GM23248 (cell line): Measurements from ENCODE around the gene RSAD1. TPM values are rescaled to one million over a fixed set of nuclear protein-coding genes. Genes with fewer than 3 reads are reported as not detected.

ENCODE experiments used
- DNase-seq: peaks from one replicate; pipeline ENCODE4 v3.0.0-alpha.2; 2015
- H2AFZ ChIP-seq: fragments of 200-600 bp; sonication (generic); 2 replicates; pipeline ENCODE4 v1.6.1; 2016; ENCODE audit warnings: antibody characterized with exemption
- H3F3A ChIP-seq: fragments of 200-600 bp; sonication (generic); 2 replicates; pipeline ENCODE4 v1.6.1; 2016; ENCODE audit warnings: mild to moderate bottlenecking, antibody characterized with exemption, mixed run types; ENCODE audit not compliant: insufficient read depth
- H3K27ac ChIP-seq: fragments of 200-600 bp; sonication (generic); 2 replicates; pipeline ENCODE4 v1.5.1; 2016; ENCODE audit warnings: mild to moderate bottlenecking
- H3K27me3 ChIP-seq: fragments of 200-600 bp; sonication (generic); replicated peaks from 2 replicates; pipeline ENCODE4 v1.6.1; 2016; ENCODE audit warnings: mild to moderate bottlenecking; ENCODE audit not compliant: insufficient read depth
- H3K36me3 ChIP-seq: fragments of 200-600 bp; sonication (generic); 2 replicates; pipeline ENCODE4 v1.6.1; 2016; ENCODE audit warnings: low read depth, mild to moderate bottlenecking
- H3K4me1 ChIP-seq: fragments of 200-600 bp; sonication (generic); 2 replicates; pipeline ENCODE4 v1.6.1; 2016; ENCODE audit warnings: mild to moderate bottlenecking; ENCODE audit not compliant: insufficient read depth
- H3K4me2 ChIP-seq: fragments of 200-600 bp; sonication (generic); one replicate; pipeline ENCODE4 v1.6.1; 2016; ENCODE audit warnings: mild to moderate bottlenecking; ENCODE audit not compliant: unreplicated experiment
- H3K4me3 ChIP-seq: fragments of 200-600 bp; sonication (generic); 2 replicates; pipeline ENCODE4 v1.5.1; 2016; ENCODE audit warnings: mild to moderate bottlenecking
- H3K79me2 ChIP-seq: fragments of 200-600 bp; sonication (generic); 2 replicates; pipeline ENCODE4 v1.6.1; 2016; ENCODE audit warnings: mild to moderate bottlenecking; ENCODE audit not compliant: insufficient read depth
- H3K9ac ChIP-seq: fragments of 200-600 bp; sonication (generic); 2 replicates; pipeline ENCODE4 v1.6.1; 2016; ENCODE audit warnings: mild to moderate bottlenecking
- H3K9me2 ChIP-seq: fragments of 200-600 bp; sonication (generic); 2 replicates; pipeline ENCODE4 v1.6.1; 2016; ENCODE audit warnings: mixed run types, mild to moderate bottlenecking, moderate library complexity; ENCODE audit not compliant: insufficient read depth
- H3K9me3 ChIP-seq: fragments of 200-600 bp; sonication (generic); one replicate; pipeline ENCODE4 v1.6.1; 2017; ENCODE audit warnings: low read depth
- H4K20me1 ChIP-seq: fragments of 200-600 bp; sonication (generic); 2 replicates; pipeline ENCODE4 v1.6.0; 2016; ENCODE audit not compliant: insufficient read depth
- EZH2 ChIP-seq: fragments of 200-600 bp; sonication (generic); IDR thresholded peaks from 2 replicates; pipeline ENCODE4 v1.6.1; 2018; ENCODE audit warnings: antibody characterized with exemption, mild to moderate bottlenecking; ENCODE audit not compliant: insufficient read depth, poor library complexity, severe bottlenecking
- EZH2phosphoT487 ChIP-seq: fragments of 200-600 bp; sonication (generic); IDR thresholded peaks from 2 replicates; pipeline ENCODE4 v1.6.1; 2018; ENCODE audit warnings: antibody characterized with exemption, moderate library complexity, mild to moderate bottlenecking, low read depth; ENCODE audit not compliant: insufficient read depth
- WGBS, 2 experiments: methylation state at CpG; one replicate each; pipeline ENCODE4 v1.1.6; 2015 to 2017; ENCODE audit warnings: low lambda C conversion rate in 2 of 2, low coverage in 1 of 2; ENCODE audit errors: missing lambda C conversion rate in 2 of 2; 5-methylcytosine and 5-hydroxymethylcytosine counted together
- in situ Hi-C: fragments of 300-500 bp; cut with MboI; formaldehyde crosslinking; loops from 2 replicates; pipeline ENCODE4 v1.15.0; 2020
- polyA plus RNA-seq: library from polyadenylated mRNA; unstranded; fragments of >200 nt; fragmentation: Nextera tagmentation; extraction: Ambion mirVana; gene quantifications from 2 replicates; pipeline ENCODE4 v1.2.1, GENCODE V29; 2016
- total RNA-seq: library from RNA; depleted of rRNA; stranded (reverse); fragments of >200 nt; shearing (Covaris generic); gene quantifications from 2 replicates; pipeline ENCODE4 v1.2.3, GENCODE V29; 2014

RSAD1 gene
- total and polyA plus RNA-seq, 2 experiments from 2014 or later: 19.8 to 22.4 TPM

GRCh38 chr17:50527949-50528474 is 49.4 kb downstream of the RSAD1 start:
- no peaks in the 10 kb centered on the region for H3K9me3 ChIP-seq
- no peak overlapping the region for H3K4me3 ChIP-seq
- in situ Hi-C loops: no loop called here
- no peak overlapping the region for H3K9ac ChIP-seq
- peaks cover 10% of the 10 kb centered on the region for H3K27me3 ChIP-seq
- no peak for DNase-seq
- TF ChIP-seq EZH2phosphoT487 (no peak), EZH2 (no peak)
- 58 to 69% methylated on average over 4 of the region's 4 CpGs for WGBS, 2 experiments
- no peaks in the 10 kb centered on the region for H3K79me2 ChIP-seq
- H3K9me2 ChIP-seq: no peaks in the 10 kb centered on the region
- no peak overlapping the region for H3K27ac ChIP-seq
- H3F3A ChIP-seq: no peaks in the 10 kb centered on the region
- no peak overlapping the region for H3K4me2 ChIP-seq
- no peak overlapping the region for H2AFZ ChIP-seq
- no peaks in the 10 kb centered on the region for H3K36me3 ChIP-seq
- no peaks in the 10 kb centered on the region for H4K20me1 ChIP-seq
- H3K4me1 ChIP-seq: no peaks in the 10 kb centered on the region

DNA sequence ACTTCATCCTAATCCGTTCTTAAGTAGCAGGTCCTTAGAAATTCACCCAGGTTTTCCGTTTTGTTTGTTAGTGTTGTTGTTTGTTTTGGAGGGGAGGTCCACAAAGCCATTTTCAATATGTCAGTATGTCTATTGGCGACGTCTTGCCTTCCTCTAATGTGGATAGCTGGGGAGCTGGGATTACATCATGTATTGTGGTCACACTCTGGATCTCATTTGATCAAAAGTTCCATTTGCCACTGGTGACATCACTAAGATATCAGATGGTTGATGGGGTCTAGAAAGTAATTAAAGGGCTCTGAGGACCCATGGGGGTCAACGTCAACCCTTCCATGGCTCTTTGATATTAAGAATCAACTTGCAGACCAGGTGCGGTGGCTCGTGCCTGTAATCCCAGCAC is 51.2 kb downstream of the RSAD1 start:
- Histone ChIP-seq H3K36me3 (no peaks in the 10 kb centered on the region), H3K27me3 (peaks cover 13% of the 10 kb centered on the region), H3K9ac (no peak overlapping the region), H3K9me3 (no peaks in the 10 kb centered on the region), H3K4me3 (no peak overlapping the region), H3K27ac (no peak overlapping the region), H3K4me2 (no peak overlapping the region), H3F3A (no peaks in the 10 kb centered on the region), H2AFZ (no peak overlapping the region), H3K4me1 (peaks cover 8% of the 10 kb centered on the region), H3K9me2 (no peaks in the 10 kb centered on the region), H3K79me2 (no peaks in the 10 kb centered on the region), H4K20me1 (no peaks in the 10 kb centered on the region)
- WGBS, 2 experiments: 60 to 70% methylated on average over 7 of the region's 7 CpGs
- TF ChIP-seq EZH2 (no peak), EZH2phosphoT487 (no peak)
- DNase-seq: no peak
- in situ Hi-C loops: no loop called here

- no peaks in the 10 kb centered on the region for H3K9me3 ChIP-seq
- H3K9ac ChIP-seq: no peak overlapping the region
- H4K20me1 ChIP-seq: no peaks in the 10 kb centered on the region
- no peaks in the 10 kb centered on the region for H3K36me3 ChIP-seq
- no peaks in the 10 kb centered on the region for H3K9me2 ChIP-seq
- no peak overlapping the region for H2AFZ ChIP-seq
- DNase-seq: no peak
- H3K27ac ChIP-seq: no peak overlapping the region
- TF ChIP-seq EZH2: no peak
- TF ChIP-seq EZH2phosphoT487: no peak
- 39 to 43% methylated on average over 6 of the region's 6 CpGs for WGBS, 2 experiments
- no peak overlapping the region for H3K4me3 ChIP-seq
- no peaks in the 10 kb centered on the region for H3F3A ChIP-seq
- no peak overlapping the region for H3K4me2 ChIP-seq
- in situ Hi-C loops: no loop called here
- no peaks in the 10 kb centered on the region for H3K79me2 ChIP-seq
- peaks cover 13% of the 10 kb centered on the region for H3K27me3 ChIP-seq
- H3K4me1 ChIP-seq: peaks cover 8% of the 10 kb centered on the region
Measured at GRCh38 chr17:50531428-50532025, 52.9 kb downstream of the RSAD1 start.

DNA sequence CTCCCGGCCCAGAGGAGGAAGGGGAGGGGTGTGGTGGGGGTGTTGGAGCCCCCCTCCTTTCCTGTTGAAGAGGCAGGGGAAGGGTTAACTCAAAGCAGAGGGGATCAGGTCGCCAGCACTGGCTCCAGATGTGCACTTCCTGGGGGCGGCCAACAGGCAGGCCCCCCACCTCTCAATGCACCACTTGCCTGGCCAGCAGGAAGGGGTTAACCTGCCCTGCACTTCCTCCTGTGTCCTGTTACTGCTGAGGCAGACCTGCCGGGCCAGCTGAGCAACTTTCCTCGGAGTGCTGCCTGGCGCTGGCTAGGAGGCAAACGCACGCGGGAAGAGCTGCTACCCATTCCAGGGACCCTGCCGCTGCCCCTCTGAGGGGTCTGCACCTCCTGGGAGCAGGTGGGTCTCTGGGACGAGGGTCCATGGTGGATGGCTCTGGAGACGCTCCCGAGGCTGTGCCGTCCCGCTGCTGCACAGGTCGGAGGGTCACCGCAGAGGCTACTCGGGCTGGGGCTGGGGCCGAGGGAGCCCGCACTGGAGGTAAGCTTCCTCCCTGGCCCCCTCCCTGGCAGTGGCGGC is 53.9 kb downstream of the RSAD1 start, which contains the start of gene EPN3:
EPN3 (plus strand) TSS at position 284 of the 573 bp plus-strand sequence. CDS start 3,822 bp downstream, outside the sequence.
- H3K27me3 ChIP-seq: peaks cover 13% of the 10 kb centered on the region
- H4K20me1 ChIP-seq: no peaks in the 10 kb centered on the region
- TF ChIP-seq EZH2 (no peak), EZH2phosphoT487 (no peak)
- 0 to 4% methylated on average over 14 to 21 of the region's 21 CpGs for WGBS, 2 experiments
- peaks cover 8% of the 10 kb centered on the region for H3K4me1 ChIP-seq
- H2AFZ ChIP-seq: no peak within 1 kb of the TSS
- H3K9me3 ChIP-seq: no peaks in the 10 kb centered on the region
- no peak within 1 kb of the TSS for H3K4me2 ChIP-seq
- H3K9ac ChIP-seq: no peak within 1 kb of the TSS
- H3K27ac ChIP-seq: no peak within 1 kb of the TSS
- in situ Hi-C loops: no loop called here
- DNase-seq: peak; percentile 49
- no peak within 1 kb of the TSS for H3K4me3 ChIP-seq
- no peaks in the 10 kb centered on the region for H3K36me3 ChIP-seq
- H3F3A ChIP-seq: no peaks in the 10 kb centered on the region
- no peaks in the 10 kb centered on the region for H3K9me2 ChIP-seq
- no peaks in the 10 kb centered on the region for H3K79me2 ChIP-seq
